BLaER1 (cell line): ENCODE data around the gene B4GAT1.
"Not testable (repeated sequence)": the region's sequence is repeated elsewhere in the genome, so short reads cannot be mapped to it uniquely, and the experiment has no call there.

ENCODE experiments used
- H3K27ac ChIP-seq: shearing (Covaris generic); formaldehyde crosslinking; 2 replicates; pipeline ENCODE4 v1.8.1; 2022
- H3K27me3 ChIP-seq: shearing (Covaris generic); formaldehyde crosslinking; 2 replicates; pipeline ENCODE4 v1.8.1; 2022
- H3K36me3 ChIP-seq: shearing (Covaris generic); formaldehyde crosslinking; 2 replicates; pipeline ENCODE4 v1.8.1; 2022
- H3K4me1 ChIP-seq: shearing (Covaris generic); formaldehyde crosslinking; 2 replicates; pipeline ENCODE4 v1.8.1; 2022
- H3K4me2 ChIP-seq: shearing (Covaris generic); formaldehyde crosslinking; 2 replicates; pipeline ENCODE4 v1.8.1; 2022
- H3K4me3 ChIP-seq: shearing (Covaris generic); formaldehyde crosslinking; 2 replicates; pipeline ENCODE4 v1.8.1; 2022
- H3K9ac ChIP-seq: shearing (Covaris generic); formaldehyde crosslinking; 2 replicates; pipeline ENCODE4 v1.8.1; 2022
- H3K9me3 ChIP-seq: shearing (Covaris generic); formaldehyde crosslinking; 2 replicates; pipeline ENCODE4 v1.8.1; 2022
- H4K20me1 ChIP-seq: shearing (Covaris generic); formaldehyde crosslinking; 2 replicates; pipeline ENCODE4 v1.8.1; 2022
- Cebpa-rat ChIP-seq: shearing (Covaris generic); IDR thresholded peaks from 2 replicates; pipeline ENCODE4 v1.8.1; 2022

The B4GAT1 gene

DNA sequence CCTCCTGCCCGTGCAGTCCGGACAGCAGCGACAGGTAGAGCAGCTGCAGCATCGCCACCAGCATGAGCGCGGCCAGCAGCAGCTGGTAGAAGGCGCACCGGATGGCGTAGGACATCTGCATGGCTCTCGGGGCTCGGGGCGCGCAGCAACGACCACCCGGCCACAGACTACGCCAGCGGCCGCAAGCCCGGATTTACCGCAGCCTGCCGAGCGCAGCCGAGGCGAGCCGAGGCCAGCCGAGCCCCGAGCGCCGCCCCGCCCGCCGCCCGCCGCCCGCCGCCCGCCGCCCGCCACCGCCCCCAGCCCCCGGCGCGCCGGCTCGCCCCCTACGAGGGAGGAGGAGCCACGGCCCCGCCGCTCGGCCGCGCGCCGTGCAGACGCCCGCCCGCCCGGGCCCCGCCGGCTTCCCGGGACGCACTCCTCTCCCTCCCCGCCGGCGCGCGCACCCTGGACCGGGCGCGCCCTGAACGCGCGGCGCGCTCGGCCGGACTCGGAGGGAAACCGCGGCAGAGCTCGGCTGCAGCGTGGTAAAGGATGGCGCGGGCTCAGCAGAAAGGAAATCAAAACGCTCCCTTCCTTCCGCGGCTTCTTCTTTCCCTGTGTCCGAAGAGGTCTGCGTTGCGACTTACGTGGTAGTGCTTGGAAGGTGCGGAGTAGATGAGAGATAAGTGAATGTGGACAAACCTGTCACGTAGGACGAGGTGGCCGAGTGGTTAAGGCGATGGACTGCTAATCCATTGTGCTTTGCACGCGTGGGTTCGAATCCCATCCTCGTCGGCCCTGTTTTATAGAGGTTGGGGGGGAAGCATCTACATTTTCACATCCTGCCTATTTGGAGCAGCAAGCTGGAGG is at the start of gene B4GAT1:
TSS of gene B4GAT1 (minus strand) at position 205 of the 852 bp plus-strand sequence. CDS start at position 121, 84 bp downstream.
- Histone ChIP-seq H3K27ac (peak within 1 kb of the TSS; percentile 82), H3K9ac (peak within 1 kb of the TSS; percentile 89)

GRCh38 chr11:66393954-66394353 is 46.5 kb upstream of the B4GAT1 start:
- H3K36me3 ChIP-seq, result no peaks in the 10 kb centered on the region
- no peaks in the 10 kb centered on the region for H3K4me1 ChIP-seq
- no peak overlapping the region for H3K4me2 ChIP-seq
- no peak overlapping the region for H3K9ac ChIP-seq
- no peak overlapping the region for H3K4me3 ChIP-seq
- H4K20me1 ChIP-seq, result no peaks in the 10 kb centered on the region
- H3K27me3 ChIP-seq, result no peaks in the 10 kb centered on the region
- H3K9me3 ChIP-seq, result no peaks in the 10 kb centered on the region
- TF ChIP-seq Cebpa-rat, result no peak
- no peak overlapping the region for H3K27ac ChIP-seq

More for the DNA sequence above, at the start of gene B4GAT1:
- Histone ChIP-seq H4K20me1 (peaks cover 19% of the 10 kb centered on the region), H3K9me3 (no peaks in the 10 kb centered on the region), H3K27me3 (no peaks in the 10 kb centered on the region), H3K4me3 (peak within 1 kb of the TSS; percentile 90), H3K4me2 (peak within 1 kb of the TSS; percentile 99), H3K36me3 (peaks cover 10% of the 10 kb centered on the region), H3K4me1 (peaks cover 50% of the 10 kb centered on the region)
- TF ChIP-seq Cebpa-rat, result no peak

DNA sequence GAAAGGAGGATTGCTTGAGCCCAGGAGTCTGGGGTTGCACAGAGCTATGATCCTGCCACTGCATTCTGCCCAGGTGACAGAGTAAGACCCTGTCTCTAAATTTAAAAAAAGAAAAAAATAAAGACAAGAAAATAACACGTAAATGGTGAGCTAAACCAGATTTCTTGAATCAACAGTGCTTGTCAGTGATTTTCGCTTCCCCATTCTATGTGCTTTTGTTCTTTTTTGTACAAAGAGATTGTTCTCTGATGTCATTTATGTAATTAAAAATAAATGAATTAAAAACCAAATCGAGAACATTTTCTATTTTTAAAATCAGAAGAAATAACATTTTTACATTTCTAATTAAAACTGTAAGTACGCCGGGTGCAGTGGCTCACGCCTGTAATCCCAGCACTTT is 43.9 kb upstream of the B4GAT1 start:
- no peak for TF ChIP-seq Cebpa-rat
- H3K36me3 ChIP-seq, result no peaks in the 10 kb centered on the region
- no peak overlapping the region for H3K4me2 ChIP-seq

GRCh38 chr11:66388780-66389386 is 41.5 kb upstream of the B4GAT1 start:
- no peaks in the 10 kb centered on the region for H3K27me3 ChIP-seq
- no peaks in the 10 kb centered on the region for H4K20me1 ChIP-seq
- no peak overlapping the region for H3K4me2 ChIP-seq
- H3K27ac ChIP-seq, result no peak overlapping the region
- no peaks in the 10 kb centered on the region for H3K9me3 ChIP-seq
- TF ChIP-seq Cebpa-rat, result no peak
- H3K36me3 ChIP-seq, result no peaks in the 10 kb centered on the region
- H3K9ac ChIP-seq, result no peak overlapping the region
- peaks cover 13% of the 10 kb centered on the region for H3K4me1 ChIP-seq
- H3K4me3 ChIP-seq, result no peak overlapping the region

More for the DNA sequence above, 43.9 kb upstream of the B4GAT1 start:
- H3K27ac ChIP-seq, result no peak overlapping the region
- no peaks in the 10 kb centered on the region for H3K27me3 ChIP-seq
- H3K9ac ChIP-seq, result no peak overlapping the region
- no peaks in the 10 kb centered on the region for H3K9me3 ChIP-seq
- H4K20me1 ChIP-seq, result no peaks in the 10 kb centered on the region
- H3K4me1 ChIP-seq, result peaks cover 3% of the 10 kb centered on the region
- no peak overlapping the region for H3K4me3 ChIP-seq

GRCh38 chr11:66386171-66387069 is 39.0 kb upstream of the B4GAT1 start:
- H3K9me3 ChIP-seq, result no peaks in the 10 kb centered on the region

GRCh38 chr11:66384316-66384715 is 36.9 kb upstream of the B4GAT1 start:
- H4K20me1 ChIP-seq, H3K4me2 ChIP-seq, H3K36me3 ChIP-seq, H3K27me3 ChIP-seq, H3K27ac ChIP-seq, H3K4me3 ChIP-seq, H3K9ac ChIP-seq, H3K9me3 ChIP-seq: not testable (repeated sequence)
- peaks cover 24% of the 10 kb centered on the region for H3K4me1 ChIP-seq

More at GRCh38 chr11:66386171-66387069, 39.0 kb upstream of the B4GAT1 start:
- Histone ChIP-seq H4K20me1 (no peaks in the 10 kb centered on the region), H3K36me3 (no peaks in the 10 kb centered on the region), H3K4me2 (peak overlapping the region; percentile 66), H3K4me3 (no peak overlapping the region), H3K9ac (peak overlapping the region; percentile 22; the same call in 1 of the 2 replicates), H3K27ac (0 out of 2 replicates have a peak overlapping the region, but pooled peaks have one; percentile 41), H3K4me1 (peaks cover 13% of the 10 kb centered on the region), H3K27me3 (no peaks in the 10 kb centered on the region)
- peak; percentile 98 for TF ChIP-seq Cebpa-rat

- H3K9ac ChIP-seq, H3K36me3 ChIP-seq, H3K27ac ChIP-seq, H4K20me1 ChIP-seq, H3K9me3 ChIP-seq, H3K4me3 ChIP-seq, H3K27me3 ChIP-seq: not testable (repeated sequence)
- H3K4me2 ChIP-seq, result peak overlapping the region; percentile 43
- peaks cover 11% of the 10 kb centered on the region for H3K4me1 ChIP-seq
Measured at GRCh38 chr11:66380264-66380663, 32.8 kb upstream of the B4GAT1 start.

- not testable (repeated sequence) for H3K4me3 ChIP-seq, H3K27ac ChIP-seq, H3K9ac ChIP-seq
Measured at GRCh38 chr11:66373690-66374287, 26.4 kb upstream of the B4GAT1 start.

GRCh38 chr11:66373265-66373664 is 25.8 kb upstream of the B4GAT1 start:
- H3K36me3 ChIP-seq, result peaks cover 18% of the 10 kb centered on the region
- no peak overlapping the region for H3K9ac ChIP-seq
- peaks cover 23% of the 10 kb centered on the region for H4K20me1 ChIP-seq
- no peaks in the 10 kb centered on the region for H3K9me3 ChIP-seq
- TF ChIP-seq Cebpa-rat, result no peak
- H3K27me3 ChIP-seq, result no peaks in the 10 kb centered on the region
- H3K4me1 ChIP-seq, result peaks cover 38% of the 10 kb centered on the region
- H3K4me2 ChIP-seq, result peak overlapping the region; percentile 85; the same call in 1 of the 2 replicates
- H3K4me3 ChIP-seq, result no peak overlapping the region
- no peak overlapping the region for H3K27ac ChIP-seq

More at GRCh38 chr11:66373690-66374287, 26.4 kb upstream of the B4GAT1 start:
- Histone ChIP-seq H3K4me1 (peaks cover 33% of the 10 kb centered on the region), H3K36me3 (peaks cover 13% of the 10 kb centered on the region), H4K20me1 (peaks cover 18% of the 10 kb centered on the region)
- H3K4me2 ChIP-seq, H3K27me3 ChIP-seq, H3K9me3 ChIP-seq: not testable (repeated sequence)
